ENCODE results near the gene RAD17. TPM values are rescaled to one million over a fixed set of nuclear protein-coding genes. Genes with fewer than 3 reads are reported as not detected.

RAD17 gene
- polyA plus RNA-seq, 1 donor (not counting 4 experiments of a cell fraction or from before 2014, with no cell fraction given) = 23.0 TPM

DNA sequence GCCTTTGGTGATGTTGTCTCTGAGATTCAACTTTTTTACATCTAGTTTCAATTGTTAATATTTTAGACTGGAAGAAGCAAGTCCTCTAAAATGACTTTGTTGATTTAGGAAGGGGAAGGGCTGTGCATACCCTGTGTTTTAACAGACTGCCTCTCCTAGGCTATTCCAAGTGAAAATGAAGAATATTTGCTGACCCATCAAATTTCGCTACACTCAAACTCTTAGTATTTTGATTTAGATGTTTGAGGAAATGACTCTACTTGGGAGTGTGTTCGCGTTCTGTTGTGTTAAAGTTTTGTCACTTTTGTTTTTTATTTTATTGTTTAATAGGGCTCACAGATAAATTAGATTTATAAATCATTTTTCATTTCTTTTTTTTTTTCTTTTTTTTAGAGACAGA lies 48.9 kb downstream of the RAD17 start:
- no peak for TF ChIP-seq EZH2 (IDR thresholded peaks at IDR 0.05; ENCODE audit: low read length)
- TF ChIP-seq, protein P1, sequence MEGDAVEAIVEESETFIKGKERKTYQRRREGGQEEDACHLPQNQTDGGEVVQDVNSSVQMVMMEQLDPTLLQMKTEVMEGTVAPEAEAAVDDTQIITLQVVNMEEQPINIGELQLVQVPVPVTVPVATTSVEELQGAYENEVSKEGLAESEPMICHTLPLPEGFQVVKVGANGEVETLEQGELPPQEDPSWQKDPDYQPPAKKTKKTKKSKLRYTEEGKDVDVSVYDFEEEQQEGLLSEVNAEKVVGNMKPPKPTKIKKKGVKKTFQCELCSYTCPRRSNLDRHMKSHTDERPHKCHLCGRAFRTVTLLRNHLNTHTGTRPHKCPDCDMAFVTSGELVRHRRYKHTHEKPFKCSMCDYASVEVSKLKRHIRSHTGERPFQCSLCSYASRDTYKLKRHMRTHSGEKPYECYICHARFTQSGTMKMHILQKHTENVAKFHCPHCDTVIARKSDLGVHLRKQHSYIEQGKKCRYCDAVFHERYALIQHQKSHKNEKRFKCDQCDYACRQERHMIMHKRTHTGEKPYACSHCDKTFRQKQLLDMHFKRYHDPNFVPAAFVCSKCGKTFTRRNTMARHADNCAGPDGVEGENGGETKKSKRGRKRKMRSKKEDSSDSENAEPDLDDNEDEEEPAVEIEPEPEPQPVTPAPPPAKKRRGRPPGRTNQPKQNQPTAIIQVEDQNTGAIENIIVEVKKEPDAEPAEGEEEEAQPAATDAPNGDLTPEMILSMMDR (optimal IDR thresholded peaks at IDR 0.05 in 1 of 3, IDR thresholded peaks at IDR 0.05 in 1 of 3, conservative IDR thresholded peaks at IDR 0.05 in 1 of 3; ENCODE audit: extremely low read depth in 1 of 3, insufficient read depth in 2 of 3, low read length in 3 of 3) = no peak
- peaks cover 37% of the 10 kb centered on the region for H3K79me2 ChIP-seq (ENCODE audit: control insufficient read depth, insufficient read depth, low read length)
- H3K9me3 ChIP-seq (ENCODE audit: control insufficient read depth, low read depth, low read length) = no peaks in the 10 kb centered on the region
- H2AFZ ChIP-seq (ENCODE audit: control insufficient read depth, low read length) = no peak overlapping the region
- H4K20me1 ChIP-seq (ENCODE audit: control insufficient read depth, extremely low read depth, insufficient read depth, low read length) = no peaks in the 10 kb centered on the region
- H3K36me3 ChIP-seq (ENCODE audit: control insufficient read depth in 2 of 2, extremely low read depth in 1 of 2, insufficient read depth in 2 of 2, low read length in 2 of 2) = peaks cover 3 to 14% of the 10 kb centered on the region in 2 experiments
- no peak overlapping the region for H3K4me2 ChIP-seq (ENCODE audit: control insufficient read depth, extremely low read depth, insufficient read depth, low read depth, low read length)
- no peak overlapping the region for H3K4me3 ChIP-seq (ENCODE audit: control insufficient read depth in 2 of 3, extremely low read depth in 1 of 3, insufficient read depth in 2 of 3, low read depth in 1 of 3, low read length in 3 of 3)
- H3K9ac ChIP-seq (ENCODE audit: control insufficient read depth, extremely low read depth, insufficient read depth, low read length) = no peak overlapping the region
- H3K4me1 ChIP-seq (ENCODE audit: control insufficient read depth, extremely low read depth, insufficient read depth, low read length) = peaks cover 11% of the 10 kb centered on the region
- dilution Hi-C loops (cut with MboI; ENCODE audit: extremely low pct_ligation_motif_present, low sequenced_read_pairs) = no loop called here
- FAIRE-seq = no peak
- H3K9me1 ChIP-seq (ENCODE audit: control insufficient read depth, extremely low read depth, insufficient read depth, low read length) = no peaks in the 10 kb centered on the region
- H3K27ac ChIP-seq (ENCODE audit: control insufficient read depth, insufficient read depth, low read length) = no peak overlapping the region
- no peaks in the 10 kb centered on the region for H3K27me3 ChIP-seq (ENCODE audit: control insufficient read depth, extremely low read depth, insufficient read depth, low read length)
- no peak for DNase-seq (ENCODE audit: low read depth, low spot score)

DNA sequence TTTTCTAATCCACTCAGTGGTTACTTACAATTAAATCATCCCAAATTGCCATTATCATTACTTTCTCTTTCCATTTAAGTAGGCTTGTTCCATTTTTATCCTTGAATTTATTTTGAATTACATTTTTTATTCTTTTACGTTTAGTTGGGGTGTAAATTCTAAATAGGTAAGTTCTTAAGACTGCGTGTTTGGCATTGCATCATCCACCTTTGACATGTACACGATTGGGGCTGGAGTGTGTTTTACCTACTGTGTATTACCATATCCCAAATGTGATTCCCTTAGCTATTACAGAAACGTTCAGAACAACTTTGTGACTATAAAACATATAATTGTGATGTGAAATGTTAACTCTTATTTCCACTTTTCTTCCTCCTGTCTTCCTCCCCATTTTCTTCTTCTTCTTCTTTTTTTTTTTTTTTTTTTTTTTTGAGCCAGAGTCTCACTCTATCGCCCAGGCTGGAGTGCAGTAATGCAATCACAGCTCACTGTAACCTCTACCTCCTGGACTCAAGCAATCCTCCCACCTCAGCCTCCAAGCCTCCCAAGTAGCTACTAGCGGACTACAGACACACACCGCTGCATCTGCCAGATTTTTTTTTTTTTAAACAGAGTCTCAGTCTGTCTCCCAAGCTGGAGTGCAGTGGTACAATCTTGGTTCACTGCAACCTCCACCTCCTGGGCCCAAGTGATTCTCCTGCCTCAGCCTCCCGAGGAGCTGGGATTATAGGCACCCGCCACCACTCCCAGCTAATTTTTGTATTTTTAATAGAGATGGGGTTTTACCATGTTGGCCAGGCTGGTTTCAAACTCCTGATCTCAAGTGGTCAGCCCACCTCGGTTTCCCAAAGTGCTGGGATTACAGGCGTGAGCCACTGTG lies 62.0 kb downstream of the RAD17 start:
- DNase-seq (ENCODE audit: low read depth, low spot score) (no peak), FAIRE-seq (no peak)
- Histone ChIP-seq H3K27me3 (ENCODE audit: control insufficient read depth, extremely low read depth, insufficient read depth, low read length) (no peaks in the 10 kb centered on the region), H3K4me3 (ENCODE audit: control insufficient read depth in 2 of 3, extremely low read depth in 1 of 3, insufficient read depth in 2 of 3, low read depth in 1 of 3, low read length in 3 of 3) (no peak overlapping the region), H3K27ac (ENCODE audit: control insufficient read depth, insufficient read depth, low read length) (no peak overlapping the region), H2AFZ (ENCODE audit: control insufficient read depth, low read length) (no peak overlapping the region), H3K36me3 (ENCODE audit: control insufficient read depth in 2 of 2, extremely low read depth in 1 of 2, insufficient read depth in 2 of 2, low read length in 2 of 2) (peaks cover 4 to 8% of the 10 kb centered on the region in 2 experiments), H3K4me1 (ENCODE audit: control insufficient read depth, extremely low read depth, insufficient read depth, low read length) (no peaks in the 10 kb centered on the region), H3K9me1 (ENCODE audit: control insufficient read depth, extremely low read depth, insufficient read depth, low read length) (no peaks in the 10 kb centered on the region), H3K4me2 (ENCODE audit: control insufficient read depth, extremely low read depth, insufficient read depth, low read depth, low read length) (no peak overlapping the region), H4K20me1 (ENCODE audit: control insufficient read depth, extremely low read depth, insufficient read depth, low read length) (no peaks in the 10 kb centered on the region), H3K9me3 (ENCODE audit: control insufficient read depth, low read depth, low read length) (no peaks in the 10 kb centered on the region), H3K79me2 (ENCODE audit: control insufficient read depth, insufficient read depth, low read length) (no peaks in the 10 kb centered on the region), H3K9ac (ENCODE audit: control insufficient read depth, extremely low read depth, insufficient read depth, low read length) (no peak overlapping the region)
- dilution Hi-C loops (cut with MboI; ENCODE audit: extremely low pct_ligation_motif_present, low sequenced_read_pairs) = no loop called here
- TF ChIP-seq, protein P1 (optimal IDR thresholded peaks at IDR 0.05 in 1 of 3, IDR thresholded peaks at IDR 0.05 in 1 of 3, conservative IDR thresholded peaks at IDR 0.05 in 1 of 3; ENCODE audit: extremely low read depth in 1 of 3, insufficient read depth in 2 of 3, low read length in 3 of 3) = no peak
- TF ChIP-seq EZH2 (IDR thresholded peaks at IDR 0.05; ENCODE audit: low read length) = no peak

All from keratinocyte (primary cell).